ENCODE results near the gene RALA.
"Not testable (repeated sequence)": the region's sequence is repeated elsewhere in the genome, so short reads cannot be mapped to it uniquely, and the experiment has no call there.

RALA gene

GRCh38 chr7:39691821-39692220 is 68.4 kb downstream of the RALA start:
- Histone ChIP-seq H3K9me3 (ENCODE audit: insufficient read depth, low read length) (no peaks in the 10 kb centered on the region), H3K4me2 (ENCODE audit: low read depth, low read length, poor library complexity, severe bottlenecking) (no peak overlapping the region), H2AFZ (ENCODE audit: low read depth, low read length, severe bottlenecking) (no peak overlapping the region), H3K36me3 (ENCODE audit: low read length) (peaks cover 34% of the 10 kb centered on the region), H4K20me1 (ENCODE audit: low read depth, low read length) (no peaks in the 10 kb centered on the region), H3K4me3 (ENCODE audit: insufficient read depth, low read length, poor library complexity, severe bottlenecking) (no peak overlapping the region), H3K79me2 (ENCODE audit: insufficient read depth, low read length) (peaks cover 8% of the 10 kb centered on the region; the same call in 1 of the 2 replicates), H3K9ac (ENCODE audit: low read length) (no peak overlapping the region), H3K27ac (ENCODE audit: low read depth, low read length) (no peak overlapping the region), H3K9me2 (replicated peaks; ENCODE audit: insufficient read depth, low read length) (no peaks in the 10 kb centered on the region), H3K27me3 (ENCODE audit: low read length) (no peaks in the 10 kb centered on the region), H3F3A (ENCODE audit: insufficient read depth) (no peaks in the 10 kb centered on the region)
- no peak for TF ChIP-seq EZH2phosphoT487 (conservative IDR thresholded peaks at IDR 0.05; ENCODE audit: low read length)
- TF ChIP-seq, protein P1, sequence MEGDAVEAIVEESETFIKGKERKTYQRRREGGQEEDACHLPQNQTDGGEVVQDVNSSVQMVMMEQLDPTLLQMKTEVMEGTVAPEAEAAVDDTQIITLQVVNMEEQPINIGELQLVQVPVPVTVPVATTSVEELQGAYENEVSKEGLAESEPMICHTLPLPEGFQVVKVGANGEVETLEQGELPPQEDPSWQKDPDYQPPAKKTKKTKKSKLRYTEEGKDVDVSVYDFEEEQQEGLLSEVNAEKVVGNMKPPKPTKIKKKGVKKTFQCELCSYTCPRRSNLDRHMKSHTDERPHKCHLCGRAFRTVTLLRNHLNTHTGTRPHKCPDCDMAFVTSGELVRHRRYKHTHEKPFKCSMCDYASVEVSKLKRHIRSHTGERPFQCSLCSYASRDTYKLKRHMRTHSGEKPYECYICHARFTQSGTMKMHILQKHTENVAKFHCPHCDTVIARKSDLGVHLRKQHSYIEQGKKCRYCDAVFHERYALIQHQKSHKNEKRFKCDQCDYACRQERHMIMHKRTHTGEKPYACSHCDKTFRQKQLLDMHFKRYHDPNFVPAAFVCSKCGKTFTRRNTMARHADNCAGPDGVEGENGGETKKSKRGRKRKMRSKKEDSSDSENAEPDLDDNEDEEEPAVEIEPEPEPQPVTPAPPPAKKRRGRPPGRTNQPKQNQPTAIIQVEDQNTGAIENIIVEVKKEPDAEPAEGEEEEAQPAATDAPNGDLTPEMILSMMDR (IDR thresholded peaks at IDR 0.05; ENCODE audit: insufficient read depth, low read length, poor library complexity, severe bottlenecking): no peak

DNA sequence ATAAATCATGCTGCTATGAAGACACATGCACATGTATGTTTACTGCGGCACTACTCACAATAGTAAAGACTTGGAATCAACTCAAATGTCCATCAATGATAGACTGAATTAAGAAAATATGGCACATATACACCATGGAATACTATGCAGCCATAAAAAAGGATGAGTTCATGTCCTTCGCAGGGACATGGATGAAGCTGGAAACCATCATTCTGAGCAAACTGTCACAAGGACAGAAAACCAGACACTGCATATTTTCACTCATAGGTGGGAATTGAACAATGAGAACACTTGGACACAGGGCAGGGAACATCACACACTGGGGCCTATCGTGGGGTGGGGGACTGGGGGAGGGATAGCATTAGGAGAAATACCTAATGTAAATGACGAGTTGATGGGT is 69.7 kb downstream of the RALA start:
- not testable (repeated sequence) for H3K9me3 ChIP-seq (ENCODE audit: insufficient read depth, low read length); H3K27me3 ChIP-seq (ENCODE audit: low read length); H3F3A ChIP-seq (ENCODE audit: insufficient read depth); H3K9me2 ChIP-seq (replicated peaks; ENCODE audit: insufficient read depth, low read length); H2AFZ ChIP-seq (ENCODE audit: low read depth, low read length, severe bottlenecking); H3K4me3 ChIP-seq (ENCODE audit: insufficient read depth, low read length, poor library complexity, severe bottlenecking); H3K9ac ChIP-seq (ENCODE audit: low read length); H3K27ac ChIP-seq (ENCODE audit: low read depth, low read length); H4K20me1 ChIP-seq (ENCODE audit: low read depth, low read length); H3K4me2 ChIP-seq (ENCODE audit: low read depth, low read length, poor library complexity, severe bottlenecking); H3K79me2 ChIP-seq (ENCODE audit: insufficient read depth, low read length)
- H3K36me3 ChIP-seq (ENCODE audit: low read length): peaks cover 41% of the 10 kb centered on the region

DNA sequence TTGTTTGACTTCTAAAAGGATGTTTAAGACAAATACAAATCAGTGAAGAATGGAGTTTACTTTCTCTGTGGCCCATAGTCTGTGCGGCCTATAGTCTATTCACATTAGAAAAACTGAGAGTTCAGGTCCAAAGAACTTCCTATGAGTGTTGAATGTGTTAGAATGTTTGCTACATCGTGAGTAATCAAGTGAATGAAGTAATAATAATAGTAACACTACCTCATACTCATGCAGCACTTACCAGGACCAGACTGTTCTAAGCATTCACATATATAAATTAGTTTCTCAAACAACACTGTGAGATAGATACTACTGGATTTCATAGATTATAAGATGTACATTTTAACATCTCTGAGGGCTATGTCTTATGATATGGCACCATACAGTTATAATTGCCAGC is 70.4 kb downstream of the RALA start:
- Histone ChIP-seq H3K27me3 (ENCODE audit: low read length) (no peaks in the 10 kb centered on the region), H3K9me2 (replicated peaks; ENCODE audit: insufficient read depth, low read length) (no peaks in the 10 kb centered on the region), H3K4me3 (ENCODE audit: insufficient read depth, low read length, poor library complexity, severe bottlenecking) (no peak overlapping the region), H3K9ac (ENCODE audit: low read length) (no peak overlapping the region), H3K4me2 (ENCODE audit: low read depth, low read length, poor library complexity, severe bottlenecking) (no peak overlapping the region), H3K27ac (ENCODE audit: low read depth, low read length) (no peak overlapping the region), H3K9me3 (ENCODE audit: insufficient read depth, low read length) (no peaks in the 10 kb centered on the region), H3K36me3 (ENCODE audit: low read length) (peaks cover 41% of the 10 kb centered on the region), H3F3A (ENCODE audit: insufficient read depth) (no peaks in the 10 kb centered on the region), H3K79me2 (ENCODE audit: insufficient read depth, low read length) (no peaks in the 10 kb centered on the region), H2AFZ (ENCODE audit: low read depth, low read length, severe bottlenecking) (no peak overlapping the region), H4K20me1 (ENCODE audit: low read depth, low read length) (no peaks in the 10 kb centered on the region)
- no peak for TF ChIP-seq EZH2phosphoT487 (conservative IDR thresholded peaks at IDR 0.05; ENCODE audit: low read length)
- TF ChIP-seq, protein P1 (IDR thresholded peaks at IDR 0.05; ENCODE audit: insufficient read depth, low read length, poor library complexity, severe bottlenecking): no peak

GRCh38 chr7:39695852-39696586 is 72.6 kb downstream of the RALA start:
- Histone ChIP-seq H3K9me2 (replicated peaks; ENCODE audit: insufficient read depth, low read length) (no peaks in the 10 kb centered on the region), H4K20me1 (ENCODE audit: low read depth, low read length) (no peaks in the 10 kb centered on the region), H3K27me3 (ENCODE audit: low read length) (no peaks in the 10 kb centered on the region), H3K36me3 (ENCODE audit: low read length) (peaks cover 29% of the 10 kb centered on the region; the same call in 1 of the 2 replicates), H3K79me2 (ENCODE audit: insufficient read depth, low read length) (no peaks in the 10 kb centered on the region), H3F3A (ENCODE audit: insufficient read depth) (no peaks in the 10 kb centered on the region), H3K27ac (ENCODE audit: low read depth, low read length) (no peak overlapping the region), H3K9ac (ENCODE audit: low read length) (no peak overlapping the region), H2AFZ (ENCODE audit: low read depth, low read length, severe bottlenecking) (no peak overlapping the region), H3K4me3 (ENCODE audit: insufficient read depth, low read length, poor library complexity, severe bottlenecking) (no peak overlapping the region), H3K9me3 (ENCODE audit: insufficient read depth, low read length) (no peaks in the 10 kb centered on the region), H3K4me2 (ENCODE audit: low read depth, low read length, poor library complexity, severe bottlenecking) (no peak overlapping the region)
- TF ChIP-seq EZH2phosphoT487 (conservative IDR thresholded peaks at IDR 0.05; ENCODE audit: low read length): no peak
- TF ChIP-seq, protein P1 (IDR thresholded peaks at IDR 0.05; ENCODE audit: insufficient read depth, low read length, poor library complexity, severe bottlenecking): no peak

All from SU-DHL-6 (cell line).